ENCODE data around the gene MTO1.
"Not testable (repeated sequence)": the region's sequence is repeated elsewhere in the genome, so short reads cannot be mapped to it uniquely, and the experiment has no call there.

- not testable (repeated sequence) for TF ChIP-seq SMC3 (IDR thresholded peaks at IDR 0.05; ENCODE audit: low read depth, low read length); CTCF (IDR thresholded peaks at IDR 0.05); GABPA (IDR thresholded peaks at IDR 0.05; ENCODE audit: low read depth); YY1 (IDR thresholded peaks at IDR 0.05; ENCODE audit: low read depth); FOXM1 (IDR thresholded peaks at IDR 0.05; ENCODE audit: low read depth); NFIC (IDR thresholded peaks at IDR 0.05; ENCODE audit: borderline replicate concordance); FOSL2 (IDR thresholded peaks at IDR 0.05; ENCODE audit: borderline replicate concordance, low read depth); POLR2AphosphoS5 (IDR thresholded peaks at IDR 0.05; ENCODE audit: low read depth, low read length); EZH2phosphoT487 (IDR thresholded peaks at IDR 0.05; ENCODE audit: borderline replicate concordance, low read depth); EP300 (IDR thresholded peaks at IDR 0.05; ENCODE audit: borderline replicate concordance in 1 of 2, low read depth in 1 of 2, low read length in 1 of 2); CHD2 (IDR thresholded peaks at IDR 0.05; ENCODE audit: low read length, partially characterized antibody); NRF1 (IDR thresholded peaks at IDR 0.05; ENCODE audit: low read depth, low read length)
- TF ChIP-seq, protein P1, sequence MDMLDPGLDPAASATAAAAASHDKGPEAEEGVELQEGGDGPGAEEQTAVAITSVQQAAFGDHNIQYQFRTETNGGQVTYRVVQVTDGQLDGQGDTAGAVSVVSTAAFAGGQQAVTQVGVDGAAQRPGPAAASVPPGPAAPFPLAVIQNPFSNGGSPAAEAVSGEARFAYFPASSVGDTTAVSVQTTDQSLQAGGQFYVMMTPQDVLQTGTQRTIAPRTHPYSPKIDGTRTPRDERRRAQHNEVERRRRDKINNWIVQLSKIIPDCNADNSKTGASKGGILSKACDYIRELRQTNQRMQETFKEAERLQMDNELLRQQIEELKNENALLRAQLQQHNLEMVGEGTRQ (IDR thresholded peaks at IDR 0.05; ENCODE audit: borderline replicate concordance, low read depth, low read length), result not testable (repeated sequence)
- TF ChIP-seq, protein P2, sequence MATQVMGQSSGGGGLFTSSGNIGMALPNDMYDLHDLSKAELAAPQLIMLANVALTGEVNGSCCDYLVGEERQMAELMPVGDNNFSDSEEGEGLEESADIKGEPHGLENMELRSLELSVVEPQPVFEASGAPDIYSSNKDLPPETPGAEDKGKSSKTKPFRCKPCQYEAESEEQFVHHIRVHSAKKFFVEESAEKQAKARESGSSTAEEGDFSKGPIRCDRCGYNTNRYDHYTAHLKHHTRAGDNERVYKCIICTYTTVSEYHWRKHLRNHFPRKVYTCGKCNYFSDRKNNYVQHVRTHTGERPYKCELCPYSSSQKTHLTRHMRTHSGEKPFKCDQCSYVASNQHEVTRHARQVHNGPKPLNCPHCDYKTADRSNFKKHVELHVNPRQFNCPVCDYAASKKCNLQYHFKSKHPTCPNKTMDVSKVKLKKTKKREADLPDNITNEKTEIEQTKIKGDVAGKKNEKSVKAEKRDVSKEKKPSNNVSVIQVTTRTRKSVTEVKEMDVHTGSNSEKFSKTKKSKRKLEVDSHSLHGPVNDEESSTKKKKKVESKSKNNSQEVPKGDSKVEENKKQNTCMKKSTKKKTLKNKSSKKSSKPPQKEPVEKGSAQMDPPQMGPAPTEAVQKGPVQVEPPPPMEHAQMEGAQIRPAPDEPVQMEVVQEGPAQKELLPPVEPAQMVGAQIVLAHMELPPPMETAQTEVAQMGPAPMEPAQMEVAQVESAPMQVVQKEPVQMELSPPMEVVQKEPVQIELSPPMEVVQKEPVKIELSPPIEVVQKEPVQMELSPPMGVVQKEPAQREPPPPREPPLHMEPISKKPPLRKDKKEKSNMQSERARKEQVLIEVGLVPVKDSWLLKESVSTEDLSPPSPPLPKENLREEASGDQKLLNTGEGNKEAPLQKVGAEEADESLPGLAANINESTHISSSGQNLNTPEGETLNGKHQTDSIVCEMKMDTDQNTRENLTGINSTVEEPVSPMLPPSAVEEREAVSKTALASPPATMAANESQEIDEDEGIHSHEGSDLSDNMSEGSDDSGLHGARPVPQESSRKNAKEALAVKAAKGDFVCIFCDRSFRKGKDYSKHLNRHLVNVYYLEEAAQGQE (IDR thresholded peaks at IDR 0.05; ENCODE audit: low read depth, low read length), result not testable (repeated sequence)
Observed at GRCh38 chr6:73555380-73555949, 93.9 kb downstream of the MTO1 start.
